ENCODE data around the gene EPHB6.

EPHB6 gene, protein sequence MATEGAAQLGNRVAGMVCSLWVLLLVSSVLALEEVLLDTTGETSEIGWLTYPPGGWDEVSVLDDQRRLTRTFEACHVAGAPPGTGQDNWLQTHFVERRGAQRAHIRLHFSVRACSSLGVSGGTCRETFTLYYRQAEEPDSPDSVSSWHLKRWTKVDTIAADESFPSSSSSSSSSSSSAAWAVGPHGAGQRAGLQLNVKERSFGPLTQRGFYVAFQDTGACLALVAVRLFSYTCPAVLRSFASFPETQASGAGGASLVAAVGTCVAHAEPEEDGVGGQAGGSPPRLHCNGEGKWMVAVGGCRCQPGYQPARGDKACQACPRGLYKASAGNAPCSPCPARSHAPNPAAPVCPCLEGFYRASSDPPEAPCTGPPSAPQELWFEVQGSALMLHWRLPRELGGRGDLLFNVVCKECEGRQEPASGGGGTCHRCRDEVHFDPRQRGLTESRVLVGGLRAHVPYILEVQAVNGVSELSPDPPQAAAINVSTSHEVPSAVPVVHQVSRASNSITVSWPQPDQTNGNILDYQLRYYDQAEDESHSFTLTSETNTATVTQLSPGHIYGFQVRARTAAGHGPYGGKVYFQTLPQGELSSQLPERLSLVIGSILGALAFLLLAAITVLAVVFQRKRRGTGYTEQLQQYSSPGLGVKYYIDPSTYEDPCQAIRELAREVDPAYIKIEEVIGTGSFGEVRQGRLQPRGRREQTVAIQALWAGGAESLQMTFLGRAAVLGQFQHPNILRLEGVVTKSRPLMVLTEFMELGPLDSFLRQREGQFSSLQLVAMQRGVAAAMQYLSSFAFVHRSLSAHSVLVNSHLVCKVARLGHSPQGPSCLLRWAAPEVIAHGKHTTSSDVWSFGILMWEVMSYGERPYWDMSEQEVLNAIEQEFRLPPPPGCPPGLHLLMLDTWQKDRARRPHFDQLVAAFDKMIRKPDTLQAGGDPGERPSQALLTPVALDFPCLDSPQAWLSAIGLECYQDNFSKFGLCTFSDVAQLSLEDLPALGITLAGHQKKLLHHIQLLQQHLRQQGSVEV

DNA sequence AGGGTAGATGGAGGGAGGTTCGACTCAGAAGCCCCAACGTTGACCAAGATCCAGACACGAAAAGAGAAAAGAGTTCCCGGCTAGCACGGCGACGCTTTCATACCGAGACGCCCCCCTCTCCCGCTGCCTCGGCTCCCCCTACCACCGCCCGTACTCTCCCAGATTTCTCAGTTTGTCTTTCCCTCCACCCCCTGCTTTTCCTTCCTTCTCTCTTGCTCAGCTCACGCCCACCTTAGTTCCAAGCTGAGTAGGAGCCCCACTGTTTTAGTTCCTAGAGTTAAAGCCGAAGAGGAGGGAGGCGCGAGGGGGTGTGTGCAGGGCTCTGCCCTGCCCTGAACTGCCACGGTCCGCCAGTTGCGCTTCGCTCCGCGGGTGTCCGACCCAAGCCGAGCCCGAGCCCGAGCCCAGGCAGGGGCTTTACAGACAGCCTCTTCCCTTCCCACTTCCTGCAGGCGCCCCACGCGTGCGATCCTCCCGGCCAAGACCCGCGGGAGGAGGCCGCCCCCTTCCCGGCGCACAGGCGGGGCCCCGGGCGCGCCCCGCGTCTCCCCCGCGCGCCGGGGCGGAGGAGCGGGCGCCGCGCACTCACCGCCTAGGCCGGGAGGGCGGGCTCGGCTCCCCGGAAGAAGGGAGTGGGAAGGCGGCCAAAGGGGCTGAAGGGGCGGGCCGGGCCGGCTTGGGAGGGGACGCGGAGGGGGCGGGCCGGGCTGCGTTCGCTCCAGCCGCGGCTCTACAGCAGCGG lies at the start of gene EPHB6:
Gene EPHB6, plus strand, starts transcription at position 705 of the 742 bp plus-strand sequence. CDS start 8,152 bp downstream, outside the sequence.
- peak; percentile 83 for DNase-seq (ENCODE audit: low spot score)

DNA sequence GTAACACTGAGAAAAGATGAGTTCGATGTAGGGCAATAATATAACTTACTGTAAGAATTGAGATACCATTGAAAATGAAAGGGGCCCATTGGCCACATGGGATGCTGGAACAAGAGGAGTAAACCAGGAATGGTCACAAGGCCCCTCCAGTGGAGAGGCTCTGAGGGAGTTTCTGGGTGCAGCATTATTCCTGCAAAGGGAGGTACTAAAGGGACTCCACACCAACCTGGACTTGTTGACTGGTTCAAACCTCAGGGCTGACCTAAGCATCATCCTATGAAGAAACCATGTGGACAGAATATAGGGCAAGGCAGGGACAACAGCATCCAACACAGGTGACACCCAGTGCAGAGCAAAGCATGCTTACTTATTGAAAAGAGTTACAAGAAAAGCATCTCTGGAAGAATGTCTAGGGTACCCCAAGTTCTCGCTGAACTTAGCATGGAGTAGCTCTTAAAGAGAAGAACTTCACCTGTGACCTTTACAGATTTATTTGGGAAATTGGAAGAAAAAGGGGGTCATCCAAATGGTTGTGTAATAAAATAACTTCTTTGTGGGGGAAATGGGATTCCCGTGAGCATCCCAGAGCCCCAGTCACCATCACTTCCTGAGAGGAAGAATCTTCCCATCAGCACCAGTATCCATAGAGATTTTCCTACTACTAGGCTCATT lies 49.4 kb upstream of the EPHB6 start:
- DNase-seq (ENCODE audit: low spot score), result no peak

DNA sequence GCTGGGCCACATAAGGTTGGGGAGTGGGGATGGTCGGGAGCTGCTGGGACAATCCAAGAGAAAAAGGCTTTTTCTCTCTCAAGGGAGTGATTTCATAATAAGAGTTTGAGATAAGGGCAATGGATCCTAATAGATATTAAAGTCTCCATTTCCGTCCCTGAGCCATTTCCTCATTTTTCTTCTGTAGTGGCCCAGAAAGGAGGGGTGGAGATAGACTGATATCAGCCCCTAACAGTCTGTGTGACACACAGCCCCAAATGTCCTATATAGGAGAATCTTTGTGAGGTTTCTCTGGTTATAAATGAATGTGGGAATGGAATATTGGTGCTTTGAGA lies 48.9 kb upstream of the EPHB6 start:
- no peak for DNase-seq (ENCODE audit: low spot score)

DNA sequence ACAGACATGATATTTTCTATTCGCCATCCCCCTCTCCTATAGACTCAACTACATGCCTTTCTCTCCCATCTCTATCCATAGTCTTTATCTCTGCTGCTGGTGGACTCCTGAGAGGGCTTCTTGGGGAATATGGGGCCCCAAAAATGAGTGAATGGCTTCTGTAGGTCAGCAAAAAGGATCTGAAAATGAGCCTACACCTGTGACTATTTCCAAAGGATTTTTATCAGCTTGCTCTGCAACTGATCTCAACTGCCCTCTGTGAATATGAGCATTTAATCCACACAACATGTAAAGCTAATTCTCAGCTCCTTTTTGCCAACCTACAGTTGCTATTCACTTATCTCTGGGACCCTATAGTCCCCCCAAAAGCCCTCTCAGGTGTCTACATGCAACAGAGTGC lies 47.9 kb upstream of the EPHB6 start:
- DNase-seq (ENCODE audit: low spot score), result no peak

DNA sequence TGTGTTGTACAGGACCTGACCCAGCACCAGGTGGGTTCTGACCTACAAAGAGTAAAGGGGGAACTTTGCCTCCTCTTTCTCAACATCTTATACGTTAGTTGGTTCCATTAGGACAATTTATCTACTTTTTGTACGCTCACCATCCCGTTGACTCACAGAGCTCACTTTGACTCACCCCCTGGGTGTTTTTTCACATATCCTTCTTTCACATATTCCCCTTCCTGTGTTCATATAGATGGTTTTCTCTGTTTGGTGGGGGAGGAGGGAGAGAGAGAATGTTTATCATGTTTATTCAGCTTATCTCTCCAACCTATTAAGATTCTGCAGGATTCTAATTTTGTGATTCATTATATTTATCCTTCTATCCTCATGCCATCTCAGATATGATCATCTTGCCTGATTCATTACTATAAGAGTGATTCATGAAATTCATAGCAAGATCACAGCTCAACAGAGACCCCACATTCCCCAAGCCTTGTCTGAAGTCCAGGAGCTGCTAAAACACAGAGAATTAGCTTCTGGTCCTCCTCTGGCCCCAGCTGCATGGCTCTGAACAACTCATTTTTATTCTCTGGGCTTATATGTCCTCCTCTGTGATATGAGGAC lies 46.9 kb upstream of the EPHB6 start:
- DNase-seq (ENCODE audit: low spot score), result no peak

DNA sequence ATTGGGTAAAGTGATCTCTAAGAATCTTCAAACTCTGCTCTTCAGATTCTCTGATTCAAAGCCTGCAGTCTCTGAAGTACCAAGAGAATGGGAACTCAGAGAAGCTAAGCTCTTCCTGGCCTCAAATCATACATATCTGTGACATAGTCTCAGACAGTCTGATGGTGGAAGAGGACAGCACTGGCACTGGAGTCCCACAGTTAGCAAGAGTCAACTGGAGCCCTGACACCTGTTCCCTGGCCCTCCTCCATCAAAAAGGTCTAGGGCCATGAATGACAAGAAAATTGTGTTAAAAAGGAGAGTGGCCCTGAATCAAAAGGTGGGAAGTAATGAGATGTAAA lies 46.4 kb upstream of the EPHB6 start:
- no peak for DNase-seq (ENCODE audit: low spot score)

DNA sequence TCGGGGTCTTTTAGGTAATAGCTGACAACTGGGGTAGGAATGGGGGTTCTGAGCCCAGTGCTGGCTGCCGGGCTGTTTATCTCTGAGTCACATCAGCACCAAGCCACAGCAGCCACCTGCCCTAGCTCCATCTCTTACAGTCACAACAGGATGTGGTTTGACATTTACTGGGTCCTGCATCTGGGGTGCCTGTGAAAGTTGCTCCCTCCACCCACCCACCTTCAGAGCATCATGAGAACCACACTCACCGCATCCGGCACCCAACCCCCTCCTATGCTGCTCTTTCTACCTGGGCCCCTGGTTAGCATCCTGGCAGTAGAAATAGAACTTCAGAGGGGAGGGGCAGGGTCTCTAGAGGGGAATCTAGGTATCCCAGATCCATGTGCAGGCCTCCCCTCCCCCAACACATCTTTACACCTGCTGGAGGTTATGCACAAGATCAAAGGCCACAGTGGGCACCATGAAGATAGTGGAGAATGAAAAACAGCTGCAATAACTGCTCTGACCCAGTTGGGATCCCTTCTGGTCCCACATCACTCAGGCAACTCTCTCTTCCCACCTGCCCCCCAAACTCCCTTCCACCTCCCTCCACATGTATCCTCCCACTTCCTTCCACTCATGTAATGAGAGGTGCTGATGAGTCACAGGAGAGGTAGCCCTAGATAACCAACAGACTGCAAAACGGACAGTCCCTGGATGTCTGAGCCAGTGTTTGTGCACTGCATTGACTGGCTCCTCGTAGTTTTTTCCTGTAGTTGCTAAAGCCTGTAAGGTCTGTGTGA lies 45.9 kb upstream of the EPHB6 start:
- DNase-seq (ENCODE audit: low spot score), result no peak

DNA sequence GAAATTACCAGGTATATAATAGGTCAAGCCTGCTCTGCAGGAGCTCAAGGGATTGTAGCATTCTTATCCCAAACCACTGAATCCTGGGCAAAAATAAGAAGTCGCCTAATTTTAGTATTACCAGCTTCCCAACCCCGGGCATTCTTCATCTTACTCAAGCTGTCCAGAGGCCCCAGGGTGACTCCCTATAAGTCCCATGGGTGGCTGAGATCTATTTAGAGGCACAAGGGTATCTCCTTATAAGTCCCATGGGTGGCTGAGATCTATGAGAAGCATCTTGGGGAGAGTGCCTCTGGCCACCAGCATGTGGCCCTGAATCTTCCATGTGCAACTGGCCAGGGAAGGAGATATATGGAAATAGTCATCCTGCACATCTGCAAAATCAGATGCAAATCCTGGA lies 45.2 kb upstream of the EPHB6 start:
- no peak for DNase-seq (ENCODE audit: low spot score)

DNA sequence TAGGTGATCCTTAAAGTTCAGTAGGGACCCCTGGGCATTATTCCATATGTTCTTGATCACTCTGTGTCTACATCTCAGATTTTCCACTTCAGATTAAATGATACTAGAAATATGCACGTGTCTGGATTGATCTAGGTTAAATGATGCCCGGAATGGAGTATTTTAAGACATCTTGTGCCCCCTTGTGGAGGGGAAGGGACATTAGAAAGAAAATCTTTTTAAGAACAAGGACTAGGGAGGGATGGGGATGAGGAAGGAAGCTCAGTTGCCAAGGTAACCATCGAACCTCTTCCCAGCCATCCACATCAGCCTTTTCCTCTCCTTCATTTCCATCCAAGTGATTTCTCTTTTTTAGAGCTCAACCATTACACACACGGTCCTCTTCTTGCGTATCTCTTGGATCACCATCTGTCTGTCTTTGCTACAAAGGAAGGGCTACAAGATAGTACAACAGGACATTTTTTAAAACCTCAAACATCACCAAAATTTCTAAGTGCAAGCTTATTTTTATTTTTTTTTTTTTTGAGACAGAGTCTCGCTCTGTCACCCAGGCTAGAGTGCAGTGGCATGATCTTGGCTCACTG lies 43.6 kb upstream of the EPHB6 start:
- peak; percentile 53 for DNase-seq (ENCODE audit: low spot score)

DNA sequence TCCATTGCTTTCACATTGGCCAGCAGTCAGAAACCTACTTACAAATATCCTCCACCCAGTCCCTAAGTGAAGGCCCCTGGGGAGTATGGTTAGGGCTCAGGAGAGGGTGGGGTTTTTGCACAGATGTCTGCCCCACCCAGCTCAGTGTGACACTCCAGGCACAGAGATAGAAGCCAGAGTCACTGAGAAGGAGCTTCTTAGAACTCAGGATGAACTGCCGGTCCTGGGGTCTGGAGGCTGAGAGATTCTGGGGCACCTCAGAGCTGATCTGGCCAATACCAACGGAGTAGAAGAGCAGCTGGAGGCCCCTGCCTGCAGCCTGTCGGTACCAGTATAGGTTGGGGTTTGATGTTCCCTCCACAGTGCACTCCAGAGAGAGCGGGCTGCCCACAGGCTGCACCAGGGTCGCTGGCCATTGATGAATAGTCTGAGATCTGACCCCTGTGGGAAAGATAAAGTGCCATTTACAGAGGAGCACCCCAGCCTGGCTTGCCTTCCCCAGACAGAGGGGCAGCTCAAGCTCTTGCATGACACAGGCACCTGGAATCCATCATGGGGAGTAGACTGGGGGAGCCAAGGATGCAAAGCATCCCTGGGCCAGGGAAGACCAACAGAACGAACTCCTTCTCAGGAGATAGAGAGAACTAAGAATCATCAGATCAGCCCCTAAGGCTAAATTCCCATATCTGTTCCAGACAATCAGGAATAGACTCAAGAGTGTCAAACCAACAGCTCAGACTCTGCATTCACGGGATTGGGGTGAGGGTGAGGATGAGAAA lies 42.2 kb upstream of the EPHB6 start:
- DNase-seq (ENCODE audit: low spot score), result no peak

DNA sequence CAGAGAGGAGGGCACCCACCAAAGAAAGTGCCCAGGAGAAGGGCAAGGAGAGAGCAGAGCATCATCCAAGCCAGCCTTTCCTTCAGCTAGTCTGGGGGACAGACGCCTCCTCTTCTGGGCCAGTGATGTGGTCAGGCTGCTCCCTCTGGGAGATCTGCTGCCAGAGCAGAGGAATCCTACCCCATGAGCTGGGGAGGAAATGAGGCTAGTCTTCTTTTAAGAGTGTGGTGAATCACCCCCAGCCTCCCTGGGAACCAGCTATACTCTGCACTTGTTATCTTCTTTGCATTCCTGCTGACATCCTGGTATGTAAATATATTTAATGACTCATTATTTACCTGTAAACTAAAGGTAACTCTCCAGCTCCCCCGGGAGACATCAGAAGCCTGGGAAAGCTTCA lies 41.6 kb upstream of the EPHB6 start:
- no peak for DNase-seq (ENCODE audit: low spot score)

DNA sequence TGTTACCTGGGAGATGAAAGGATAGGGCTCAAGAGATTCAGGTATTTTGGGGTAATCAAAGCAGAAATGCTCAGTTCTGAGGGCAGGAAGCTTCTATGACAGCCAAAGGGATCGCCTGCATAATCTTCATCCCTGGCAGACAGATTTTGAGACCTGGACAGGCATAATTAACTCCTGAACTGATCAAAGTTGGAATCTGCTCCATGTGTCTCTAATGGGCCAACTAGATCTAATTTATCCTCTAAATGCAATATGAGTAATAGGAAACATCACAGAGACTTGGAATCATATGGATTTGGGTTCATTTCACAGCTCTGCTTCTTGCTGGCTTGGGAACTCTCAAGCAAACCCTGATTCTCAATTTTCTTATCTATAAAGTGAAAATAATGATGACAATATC lies 41.2 kb upstream of the EPHB6 start:
- DNase-seq (ENCODE audit: low spot score), result no peak

DNA sequence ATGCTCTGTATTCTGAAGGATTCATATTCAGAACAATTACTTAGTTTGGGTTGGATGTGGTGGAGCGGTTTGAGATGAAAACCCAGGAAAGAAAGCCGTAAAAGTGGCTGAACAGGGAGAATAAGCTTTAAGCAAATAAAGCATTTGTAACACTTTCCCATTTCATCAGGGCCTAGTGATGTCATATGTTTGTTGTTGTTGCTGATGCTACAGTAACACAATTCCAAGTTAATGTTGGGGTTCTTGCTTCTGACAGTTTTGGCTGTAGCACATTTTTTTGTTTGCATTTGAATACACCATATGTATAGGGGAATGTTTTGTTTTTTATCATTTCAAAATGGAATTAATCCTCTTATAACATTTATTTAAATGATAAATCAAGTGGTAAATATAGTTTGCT lies 40.4 kb upstream of the EPHB6 start:
- no peak for DNase-seq (ENCODE audit: low spot score)

DNA sequence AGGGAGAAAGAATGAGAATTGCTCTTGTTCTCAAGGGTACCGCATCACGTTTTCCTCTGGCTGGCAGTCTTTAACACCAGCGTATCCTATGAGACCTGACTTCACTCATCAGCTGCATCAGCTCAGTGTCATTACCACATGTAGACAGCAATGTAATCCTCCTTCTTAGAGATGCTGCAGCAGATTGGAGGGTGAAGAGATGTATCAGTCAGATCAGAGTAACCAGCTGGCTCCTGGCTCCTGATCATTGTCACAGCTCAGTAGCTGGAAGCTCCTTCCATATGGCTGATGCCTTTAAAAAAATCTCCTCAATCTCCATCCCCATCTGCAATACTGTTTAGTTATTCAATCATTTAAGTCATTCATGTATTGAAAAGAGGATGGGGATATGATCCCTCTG lies 39.7 kb upstream of the EPHB6 start:
- peak; percentile 66 for DNase-seq (ENCODE audit: low spot score)

DNA sequence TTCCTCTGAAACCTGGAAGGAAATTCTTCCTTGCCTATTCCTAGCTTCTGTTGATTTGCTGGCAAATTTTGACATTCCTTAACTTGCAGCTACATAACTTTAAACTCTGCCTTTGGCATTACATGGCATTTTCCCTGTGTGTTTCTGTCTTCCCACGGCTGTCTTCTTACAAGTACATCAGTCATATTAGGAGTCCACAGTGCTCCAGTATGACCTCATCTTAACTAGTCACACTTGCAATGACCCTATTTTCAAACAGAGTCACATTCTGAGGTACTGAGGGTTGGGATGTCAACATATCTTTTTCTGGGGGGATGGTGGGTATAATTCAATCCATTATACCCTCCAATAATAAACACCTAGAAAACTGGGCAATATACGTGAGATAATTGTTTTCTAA lies 37.4 kb upstream of the EPHB6 start:
- no peak for DNase-seq (ENCODE audit: low spot score)

DNA sequence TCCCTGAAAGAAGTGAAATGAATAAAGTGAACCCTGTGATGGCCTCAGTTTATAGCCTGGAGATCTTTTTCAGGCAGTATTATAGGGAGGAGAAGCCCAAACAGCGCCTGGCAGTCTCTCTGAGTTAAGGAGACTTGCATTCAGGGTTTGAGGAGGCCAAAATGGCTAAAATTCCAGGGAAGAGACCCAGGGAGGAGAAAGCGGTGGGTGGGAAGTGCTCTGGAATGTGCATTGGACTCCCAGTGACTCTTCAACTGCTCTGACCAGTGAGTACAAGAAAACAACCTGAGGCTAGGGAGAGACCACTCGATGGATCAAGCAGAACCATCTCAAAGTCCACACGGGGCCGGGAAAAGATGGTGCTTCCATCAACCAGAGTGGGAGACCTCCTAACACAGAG lies 35.3 kb upstream of the EPHB6 start:
- no peak for DNase-seq (ENCODE audit: low spot score)

DNA sequence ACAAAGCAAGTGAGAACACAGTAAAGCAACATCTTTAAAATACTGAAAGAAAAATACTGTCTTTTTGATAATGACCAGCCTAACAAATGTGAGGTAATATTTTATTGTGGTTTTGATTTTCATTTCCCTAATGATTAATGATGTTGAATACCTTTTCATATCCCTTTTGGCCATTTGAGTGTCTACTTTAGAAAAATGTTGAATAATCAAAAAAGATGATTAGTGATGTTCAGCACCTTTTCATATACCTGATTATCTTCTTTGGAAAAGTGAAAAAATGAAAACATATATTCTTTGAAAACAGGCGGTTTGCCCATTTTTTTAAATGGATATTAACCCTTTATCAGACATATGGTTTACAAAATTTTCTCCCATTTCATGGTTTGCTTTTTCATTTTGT lies 32.2 kb upstream of the EPHB6 start:
- no peak for DNase-seq (ENCODE audit: low spot score)

DNA sequence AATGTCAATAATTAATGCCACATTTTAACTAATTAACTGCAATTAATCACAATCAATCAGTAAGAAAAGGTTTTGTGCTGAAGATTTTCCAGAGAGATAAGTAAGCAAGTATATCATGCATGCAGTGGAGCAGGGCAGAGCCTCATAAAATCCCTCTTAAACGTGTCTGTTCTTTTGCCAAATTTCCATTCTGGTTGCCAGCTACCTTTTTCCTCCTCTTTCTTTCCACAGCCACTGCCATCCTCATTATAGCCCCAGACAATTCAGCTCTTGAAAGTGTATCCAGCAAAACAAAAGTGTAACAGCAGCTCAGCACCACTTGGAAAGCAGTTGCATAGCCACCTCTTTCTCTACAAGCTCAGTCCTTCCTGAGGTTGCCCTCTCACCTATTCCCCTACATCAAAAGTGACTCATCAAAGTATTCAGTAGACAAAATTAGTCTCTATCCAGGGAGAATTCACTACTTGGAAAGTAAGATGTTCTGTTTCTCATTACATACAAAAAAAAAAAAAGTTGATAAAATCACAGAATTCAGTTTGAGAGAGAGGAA lies 26.9 kb upstream of the EPHB6 start:
- DNase-seq (ENCODE audit: low spot score), result no peak

DNA sequence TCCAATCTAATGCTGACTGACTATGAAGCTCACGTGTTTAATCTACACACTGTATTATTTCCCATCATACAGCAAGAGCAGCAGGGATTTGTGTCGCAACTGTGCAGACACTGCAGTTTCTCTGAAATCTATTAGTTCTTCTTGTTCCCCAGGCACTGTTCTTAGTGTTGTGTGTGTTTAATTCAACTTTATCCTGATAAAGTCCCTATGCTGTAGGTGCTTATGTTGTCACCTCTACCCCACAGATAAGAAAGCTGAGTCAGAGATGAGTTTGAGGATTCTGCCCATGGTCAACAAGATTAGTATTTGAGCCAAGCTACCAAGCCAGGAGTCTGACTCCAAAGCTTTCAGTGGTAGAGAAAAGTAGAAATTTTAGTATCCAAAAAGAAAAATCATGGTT lies 22.5 kb upstream of the EPHB6 start:
- DNase-seq (ENCODE audit: low spot score), result no peak
